Stimulated activated CD8-positive, alpha-beta memory T cell treated with anti-CD3 and anti-CD28 coated beads, Interleukin-4, amount 100 ng/mL, for 24 hours (primary cell): Measurements from ENCODE around the gene SPATA12.

ENCODE experiments used
- DNase-seq: peaks from one replicate; pipeline ENCODE4 v3.0.0-alpha.2; 2020; ENCODE audit warnings: low read depth

SPATA12 gene

GRCh38 chr3:57053122-57053521 is 7.3 kb upstream of the SPATA12 start:
- DNase-seq, result no peak

- no peak for DNase-seq
Observed at GRCh38 chr3:57057351-57057750, 3.1 kb upstream of the SPATA12 start.

GRCh38 chr3:57059411-57059810 is 1.1 kb upstream of the SPATA12 start:
- DNase-seq, result no peak

GRCh38 chr3:57061556-57061955 is 1.1 kb downstream of the SPATA12 start:
- DNase-seq, result no peak

GRCh38 chr3:57062101-57062631 is 1.7 kb downstream of the SPATA12 start:
- no peak for DNase-seq

- DNase-seq, result no peak
Observed at GRCh38 chr3:57063032-57063431, 2.6 kb downstream of the SPATA12 start.

GRCh38 chr3:57064001-57064400 is 3.5 kb downstream of the SPATA12 start:
- DNase-seq, result no peak

GRCh38 chr3:57064572-57064971 is 4.1 kb downstream of the SPATA12 start:
- no peak for DNase-seq

GRCh38 chr3:57065588-57065987 is 5.1 kb downstream of the SPATA12 start:
- DNase-seq, result no peak

GRCh38 chr3:57066471-57066870 is 6.0 kb downstream of the SPATA12 start:
- DNase-seq, result no peak

GRCh38 chr3:57068437-57069089 is 8.1 kb downstream of the SPATA12 start:
- no peak for DNase-seq

- no peak for DNase-seq
Observed at GRCh38 chr3:57069503-57069902, 9.0 kb downstream of the SPATA12 start.

GRCh38 chr3:57073628-57074027 is 13.2 kb downstream of the SPATA12 start:
- no peak for DNase-seq

GRCh38 chr3:57074135-57074534 is 13.7 kb downstream of the SPATA12 start:
- no peak for DNase-seq

GRCh38 chr3:57076422-57076951 is 16.0 kb downstream of the SPATA12 start:
- DNase-seq, result no peak

GRCh38 chr3:57077630-57078343 is 17.3 kb downstream of the SPATA12 start:
- DNase-seq, result no peak

GRCh38 chr3:57078344-57078634 is 17.8 kb downstream of the SPATA12 start:
- no peak for DNase-seq

- no peak for DNase-seq
Observed at GRCh38 chr3:57078635-57079473, 18.4 kb downstream of the SPATA12 start.

GRCh38 chr3:57079474-57079831 is 19.0 kb downstream of the SPATA12 start:
- DNase-seq, result no peak

- no peak for DNase-seq
Observed at GRCh38 chr3:57080171-57080570, 19.7 kb downstream of the SPATA12 start.

- DNase-seq, result no peak
Observed at GRCh38 chr3:57081173-57081572, 20.7 kb downstream of the SPATA12 start.

- DNase-seq, result no peak
Observed at GRCh38 chr3:57082481-57082880, 22.0 kb downstream of the SPATA12 start.
